ENCODE results near the gene SEMA6A. TPM values are rescaled to one million over a fixed set of nuclear protein-coding genes. Genes with fewer than 3 reads are reported as not detected.

SEMA6A gene
- total and polyA plus RNA-seq, 2 of the 13 experiments (the other 11 are each of a cell fraction or from before 2014, with no cell fraction given): 5.1 to 6.5 TPM

- ATAC-seq (peak; percentile 59), FAIRE-seq (no peak), DNase-seq (ENCODE audit: low spot score) (no peak)
- Histone ChIP-seq H3K79me2 (ENCODE audit: insufficient read depth, low read length) (no peaks in the 10 kb centered on the region), H2AFZ (ENCODE audit: low read length) (no peak overlapping the region), H3K36me3 (replicated peaks in 1 of 2; ENCODE audit: control insufficient read depth in 1 of 2, insufficient read depth in 2 of 2, low read length in 2 of 2) (0 out of 5 replicates have a peak, but pooled peaks cover 0 to 1% of the 10 kb centered on the region in 2 experiments), H3K4me1 (ENCODE audit: insufficient read depth, low read length) (0 out of 2 replicates have a peak, but pooled peaks cover 16% of the 10 kb centered on the region), H4K20me1 (ENCODE audit: insufficient read depth, low read length) (no peaks in the 10 kb centered on the region), H3K9ac (ENCODE audit: insufficient read depth, low read depth, low read length) (no peak overlapping the region), H3K4me2 (ENCODE audit: low read depth, low read length) (no peak overlapping the region), H3K27me3 (ENCODE audit: control insufficient read depth in 1 of 2, insufficient read depth in 2 of 2, low read length in 2 of 2) (no peaks in the 10 kb centered on the region), H3K27ac (ENCODE audit: extremely low read length, insufficient read depth, low read length) (no peak overlapping the region), H3K4me3 (replicated peaks in 1 of 3; ENCODE audit: insufficient read depth in 1 of 3, low read depth in 2 of 3, low read length in 3 of 3) (no peak overlapping the region), H3K9me3 (ENCODE audit: low read length) (no peaks in the 10 kb centered on the region)
- ChIA-PET POLR2A (interaction anchor here (0.8 kb wide), 1 partner anchor 10 kb away, joined by 3 read pairs; no protein-coding TSS in a partner anchor), CTCF (ENCODE audit: low intra/inter-chr PET ratio, low total read pairs) (no interaction called here)
- in situ Hi-C loops (cut with HindIII; ENCODE audit: extremely low pct_ligation_motif_present, low pct_unique_long_range_greater_than_20kb): no loop called here
- intact Hi-C loops (cut with micrococcal nuclease; ENCODE audit: unreplicated experiment): no loop called here
- BruUV-seq (replicated peaks): no TSS peak
- 90% methylated on average over 2 of the region's 2 CpGs for WGBS (ENCODE audit: low lambda C conversion rate)
- TF ChIP-seq SIX1 (CRISPR knock-in tag; IDR thresholded peaks at IDR 0.05; ENCODE audit: borderline replicate concordance): peak; percentile 31; the same call in 1 of the 2 replicates
- TF ChIP-seq TIGD3 (CRISPR knock-in tag; IDR thresholded peaks at IDR 0.05; ENCODE audit: borderline replicate concordance): no peak
Observed at GRCh38 chr5:116441223-116441622, 133.4 kb downstream of the SEMA6A start.

- no peaks in the 10 kb centered on the region for H3K27me3 ChIP-seq (ENCODE audit: control insufficient read depth in 1 of 2, insufficient read depth in 2 of 2, low read length in 2 of 2)
- H3K4me2 ChIP-seq (ENCODE audit: low read depth, low read length): no peak overlapping the region
- H3K27ac ChIP-seq (ENCODE audit: extremely low read length, insufficient read depth, low read length): no peak overlapping the region
- ChIA-PET CTCF (ENCODE audit: low intra/inter-chr PET ratio, low total read pairs) (no interaction called here), POLR2A (interaction anchor here (0.8 kb wide), 1 partner anchor 10 kb away, joined by 3 read pairs; no protein-coding TSS in a partner anchor)
- 0 out of 2 replicates have a peak, but pooled peaks cover 16% of the 10 kb centered on the region for H3K4me1 ChIP-seq (ENCODE audit: insufficient read depth, low read length)
- WGBS (ENCODE audit: low lambda C conversion rate): 86% methylated on average over 5 of the region's 5 CpGs
- H4K20me1 ChIP-seq (ENCODE audit: insufficient read depth, low read length): no peaks in the 10 kb centered on the region
- intact Hi-C loops (cut with micrococcal nuclease; ENCODE audit: unreplicated experiment): no loop called here
- H3K4me3 ChIP-seq (replicated peaks in 1 of 3; ENCODE audit: insufficient read depth in 1 of 3, low read depth in 2 of 3, low read length in 3 of 3): no peak overlapping the region
- no TSS peak for BruUV-seq (replicated peaks)
- H3K79me2 ChIP-seq (ENCODE audit: insufficient read depth, low read length): no peaks in the 10 kb centered on the region
- no peak overlapping the region for H3K9ac ChIP-seq (ENCODE audit: insufficient read depth, low read depth, low read length)
- no peaks in the 10 kb centered on the region for H3K9me3 ChIP-seq (ENCODE audit: low read length)
- no peak for FAIRE-seq
- H2AFZ ChIP-seq (ENCODE audit: low read length): no peak overlapping the region
- ATAC-seq: no peak
- no peak for DNase-seq (ENCODE audit: low spot score)
- in situ Hi-C loops (cut with HindIII; ENCODE audit: extremely low pct_ligation_motif_present, low pct_unique_long_range_greater_than_20kb): no loop called here
- no peaks in the 10 kb centered on the region for H3K36me3 ChIP-seq (replicated peaks in 1 of 2; ENCODE audit: control insufficient read depth in 1 of 2, insufficient read depth in 2 of 2, low read length in 2 of 2)
- TF ChIP-seq ZBED4 (CRISPR knock-in tag; IDR thresholded peaks at IDR 0.05; ENCODE audit: borderline replicate concordance) (no peak), ARNTL (CRISPR knock-in tag; IDR thresholded peaks at IDR 0.05) (no peak), ZNF335 (CRISPR knock-in tag; IDR thresholded peaks at IDR 0.05) (no peak), BRCA1 (CRISPR knock-in tag; IDR thresholded peaks at IDR 0.05) (no peak), ZNF136 (CRISPR knock-in tag; IDR thresholded peaks at IDR 0.05; ENCODE audit: low read depth) (no peak), PRMT3 (CRISPR knock-in tag; IDR thresholded peaks at IDR 0.05; ENCODE audit: borderline replicate concordance, low read depth) (no peak), MTA1 (CRISPR knock-in tag; IDR thresholded peaks at IDR 0.05; ENCODE audit: borderline replicate concordance) (no peak), PHF5A (CRISPR knock-in tag; IDR thresholded peaks at IDR 0.05; ENCODE audit: low read depth, unreplicated experiment) (no peak), ZBTB25 (CRISPR knock-in tag; IDR thresholded peaks at IDR 0.05) (no peak), SMARCE1 (IDR thresholded peaks at IDR 0.05; ENCODE audit: borderline replicate concordance) (no peak)
Observed at GRCh38 chr5:116440457-116441001, 134.1 kb downstream of the SEMA6A start.

Data from HepG2 (cell line).